Endothelial cell of umbilical vein (primary cell): ENCODE results near the gene DUSP22. TPM values are rescaled to one million over a fixed set of nuclear protein-coding genes. Genes with fewer than 3 reads are reported as not detected.

Experiments used
- BruUV-seq: library from RNA; stranded (reverse); fragments of 400-500 nt; replicated peaks from 2 replicates; lab custom pipeline; 2021; lab: Mats Ljungman, UMichigan
- CTCF ChIA-PET: fragments of 300-600, 350-600 bp; sonication (Branson Sonifier 250); formaldehyde crosslinking; loops from one replicate; lab custom pipeline; 2021; ENCODE audit warnings: antibody characterized with exemption, inconsistent platforms; lab: Charles Lee
- POLR2A ChIA-PET: fragments of 300-600, 350-600 bp; sonication (Branson Sonifier 250); formaldehyde crosslinking; loops from one replicate; lab custom pipeline; 2021; ENCODE audit warnings: antibody characterized with exemption, inconsistent platforms; lab: Charles Lee
- DNase-seq: peaks from one replicate; pipeline ENCODE4 v3.0.0-alpha.2; 2011; ENCODE audit warnings: low read depth, low spot score
- FAIRE-seq: peaks from 2 replicates; lab custom pipeline; 2011; peaks lifted over from hg19 to GRCh38; lab: Jason Lieb, UNC
- H2AFZ ChIP-seq: 2 replicates; pipeline ENCODE4 v1.6.0; 2012; ENCODE audit warnings: low read depth, low read length, control low read depth, inconsistent platforms
- H3K27ac ChIP-seq: 2 replicates; pipeline ENCODE4 v1.5.1; 2011; ENCODE audit warnings: low read depth, mild to moderate bottlenecking, control low read depth, low read length, moderate library complexity; ENCODE audit not compliant: insufficient read depth
- H3K27me3 ChIP-seq, 2 experiments: 2 replicates each; pipeline versions ENCODE4 v1.6.0 to v1.6.1; 2011; ENCODE audit warnings: low read length in 2 of 2, mixed read lengths in 1 of 2; ENCODE audit not compliant: control insufficient read depth in 2 of 2, insufficient read depth in 2 of 2
- H3K36me3 ChIP-seq, 2 experiments: 2 replicates in 1 of 2; 3 replicates in 1 of 2; pipeline ENCODE4 v1.5.1; 2011; ENCODE audit warnings: low read length in 2 of 2, mild to moderate bottlenecking in 1 of 2, moderate library complexity in 1 of 2; ENCODE audit not compliant: control insufficient read depth in 2 of 2, insufficient read depth in 2 of 2; ENCODE audit errors: extremely low read depth in 1 of 2
- H3K4me1 ChIP-seq: 3 replicates; pipeline ENCODE4 v1.5.1; 2011; ENCODE audit warnings: mild to moderate bottlenecking, low read length; ENCODE audit not compliant: control insufficient read depth, insufficient read depth; ENCODE audit errors: extremely low read depth
- H3K4me2 ChIP-seq: 2 replicates; pipeline ENCODE4 v1.6.1; 2011; ENCODE audit warnings: low read length, control low read depth, mixed read lengths; ENCODE audit not compliant: insufficient read depth
- H3K4me3 ChIP-seq, 3 experiments: fragments of 200-600 bp in 1 of 3; sonication (generic), shearing (Covaris generic) in 1 of 3; replicated peaks in 1 of 3; 2 replicates each; pipeline ENCODE4 v1.5.1; 2011 to 2016; ENCODE audit warnings: control low read depth in 3 of 3, low read length in 3 of 3, mild to moderate bottlenecking in 2 of 3, inconsistent platforms in 1 of 3, low read depth in 1 of 3, moderate library complexity in 1 of 3; ENCODE audit not compliant: insufficient read depth in 1 of 3
- H3K79me2 ChIP-seq: 2 replicates; pipeline ENCODE4 v1.6.0; 2012; ENCODE audit warnings: low read length, inconsistent platforms; ENCODE audit not compliant: control insufficient read depth, insufficient read depth
- H3K9ac ChIP-seq: replicated peaks from 2 replicates; pipeline ENCODE3; 2011; ENCODE audit warnings: low read length, control low read depth; ENCODE audit not compliant: insufficient read depth; ENCODE audit errors: extremely low read depth
- H3K9me1 ChIP-seq: replicated peaks from 3 replicates; pipeline ENCODE4 v1.6.0; 2011; ENCODE audit warnings: mild to moderate bottlenecking, low read length; ENCODE audit not compliant: control insufficient read depth, insufficient read depth; ENCODE audit errors: extremely low read depth
- H3K9me3 ChIP-seq: replicated peaks from 2 replicates; pipeline ENCODE4 v1.5.1; 2012; ENCODE audit warnings: low read length, inconsistent platforms; ENCODE audit not compliant: control insufficient read depth, insufficient read depth
- H4K20me1 ChIP-seq: replicated peaks from 2 replicates; pipeline ENCODE3; 2011; ENCODE audit warnings: mild to moderate bottlenecking, low read length; ENCODE audit not compliant: control insufficient read depth, insufficient read depth; ENCODE audit errors: extremely low read depth
- CTCF ChIP-seq, 2 donors: IDR thresholded peaks; 1 replicate in 1 of 2; 2 replicates in 1 of 2; pipeline ENCODE4 v1.5.1; 2011; ENCODE audit warnings: low read length in 2 of 2, mild to moderate bottlenecking in 2 of 2, moderate library complexity in 2 of 2, control low read depth in 1 of 2, inconsistent platforms in 1 of 2, low read depth in 1 of 2; ENCODE audit not compliant: insufficient read depth in 1 of 2; ENCODE audit errors: extremely low read depth in 1 of 2
- GATA2 ChIP-seq: IDR thresholded peaks from 2 replicates; pipeline ENCODE4 v1.7.0; 2011; ENCODE audit warnings: low read depth, mild to moderate bottlenecking, moderate library complexity, mixed read lengths, low read length; ENCODE audit not compliant: insufficient read length, insufficient read depth
- dilution Hi-C: fragments of 300-500 bp; cut with MboI; formaldehyde crosslinking; loops from one replicate; pipeline ENCODE4 v1.15.0; 2019; ENCODE audit warnings: low sequenced_read_pairs; ENCODE audit not compliant: extremely low pct_ligation_motif_present
- intact Hi-C: fragments of 100-400 bp; cut with micrococcal nuclease; formaldehyde crosslinking; loops from one replicate; pipeline ENCODE4 v1.10.0; 2022
- polyA plus RNA-seq, 4 experiments: library from polyadenylated mRNA; depleted of rRNA in 3 of 4; stranded (reverse) in 3 of 4; unstranded in 1 of 4; fragments of >200 nt; gene quantifications; 2 replicates each; pipeline versions ENCODE4 v1.2.1 to v1.2.3, GENCODE V29; 2011 to 2012; ENCODE audit warnings: missing spikeins in 1 of 4
- total RNA-seq: library from RNA; stranded (reverse); gene quantifications from 2 replicates; pipeline ENCODE4 v1.2.3, GENCODE V29; 2021
- TF ChIP-seq, protein P1 (sequence below): IDR thresholded peaks from 2 replicates; pipeline ENCODE4 v1.6.1; 2011; ENCODE audit not compliant: insufficient read depth, insufficient read length

Gene DUSP22
- total and polyA plus RNA-seq, 2 donors (not counting 3 experiments of a cell fraction or from before 2014, with no cell fraction given), result 23.2 to 33.9 TPM

DNA sequence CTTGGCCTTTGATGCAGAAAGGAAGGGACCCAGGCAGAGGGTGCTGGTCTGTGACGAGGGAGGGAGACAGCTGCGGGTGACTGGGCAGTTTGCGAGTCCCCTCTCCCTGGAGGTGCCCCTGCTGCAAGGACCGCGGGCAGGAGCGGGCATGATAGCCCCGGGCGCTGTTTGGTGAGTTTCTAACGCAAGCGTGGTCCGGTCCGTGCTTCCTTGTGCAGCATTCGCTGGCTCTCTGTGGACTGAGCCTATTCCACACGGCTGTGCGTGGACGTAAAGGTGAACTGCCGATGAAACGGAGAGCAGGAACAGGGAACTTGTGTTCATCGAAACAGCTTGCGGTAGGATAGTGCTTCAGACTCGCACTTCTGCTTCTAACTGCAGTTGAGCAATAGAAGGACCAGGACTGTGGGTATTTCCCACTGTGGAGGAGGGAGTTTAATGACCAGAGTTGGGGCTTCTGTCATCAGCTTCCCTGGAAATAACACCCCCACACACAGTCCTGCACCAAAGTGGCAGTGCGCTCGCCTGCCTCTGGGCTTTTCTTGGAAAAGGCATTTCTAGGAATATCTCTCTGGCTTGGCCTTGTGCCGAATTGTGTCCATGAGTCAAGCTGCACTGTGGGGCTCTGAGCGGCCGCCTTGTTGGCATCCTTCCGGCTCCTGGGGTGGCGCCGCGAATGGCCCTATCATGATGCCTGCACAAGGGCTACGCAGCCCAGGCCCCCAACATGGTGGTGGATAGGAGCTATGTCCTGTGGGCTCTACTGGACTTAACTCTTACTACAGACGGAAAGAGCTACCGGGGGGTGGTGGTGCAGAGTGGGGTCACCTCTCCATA is 48.9 kb downstream of the DUSP22 start:
- CTCF ChIA-PET, result no interaction called here
- intact Hi-C loops (no loop called here), dilution Hi-C loops (no loop called here)
- FAIRE-seq (no peak), DNase-seq (no peak)
- POLR2A ChIA-PET, result no interaction called here
- Histone ChIP-seq H3K9me3 (no peaks in the 10 kb centered on the region), H3K4me1 (no peaks in the 10 kb centered on the region), H2AFZ (no peak overlapping the region), H3K9ac (no peak overlapping the region), H3K4me3 (no peak overlapping the region), H3K79me2 (no peaks in the 10 kb centered on the region), H3K27ac (no peak overlapping the region), H3K9me1 (no peaks in the 10 kb centered on the region), H3K36me3 (peaks cover 0 to 3% of the 10 kb centered on the region in 2 experiments), H3K4me2 (no peak overlapping the region), H4K20me1 (no peaks in the 10 kb centered on the region), H3K27me3 (no peaks in the 10 kb centered on the region)
- BruUV-seq, result no TSS peak
- TF ChIP-seq GATA2, result no peak
- TF ChIP-seq CTCF (IDR thresholded peaks at IDR 0.05; ENCODE audit: extremely low read depth in 1 of 2, insufficient read depth in 1 of 2, low read depth in 1 of 2, low read length in 2 of 2), result no peak
- TF ChIP-seq, protein P1, sequence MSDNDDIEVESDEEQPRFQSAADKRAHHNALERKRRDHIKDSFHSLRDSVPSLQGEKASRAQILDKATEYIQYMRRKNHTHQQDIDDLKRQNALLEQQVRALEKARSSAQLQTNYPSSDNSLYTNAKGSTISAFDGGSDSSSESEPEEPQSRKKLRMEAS, result no peak
